ENCODE data around the gene TIMM10. TPM values are rescaled to one million over a fixed set of nuclear protein-coding genes. Genes with fewer than 3 reads are reported as not detected.
A peak's percentile ranks its signal among the peaks of the same experiment; 100 is the strongest.

TIMM10 gene
- total and polyA plus RNA-seq, 8 donors: 1.7 to 79.6 (median 48.9) TPM

GRCh38 chr11:57487021-57487778, 43.4 kb downstream of the TIMM10 start:
- no peak for DNase-seq
- WGBS, 5 donors: 92 to 93% (median 93%) methylated on average over 15 of the region's 15 CpGs
- TF ChIP-seq POLR2A (IDR thresholded peaks at IDR 0.05) (no peak), POLR2AphosphoS5 (IDR thresholded peaks at IDR 0.05) (no peak), CTCF (IDR thresholded peaks at IDR 0.05) (no peak), EP300 (IDR thresholded peaks at IDR 0.05) (no peak)
- intact Hi-C loops (cut with DNase I; ENCODE audit: low total_unique reads): loop anchor here (10.0 kb wide), 1 partner anchor 142 kb away; no protein-coding TSS in a partner anchor
- H3K4me1 ChIP-seq: peaks cover 11 to 26% (median 18%) of the 10 kb centered on the region in 4 donors
- no peaks in the 10 kb centered on the region for H3K9me3 ChIP-seq
- H3K27me3 ChIP-seq: peaks cover 0 to 19% (median 13%) of the 10 kb centered on the region in 3 donors
- H3K4me3 ChIP-seq: no peak overlapping the region
- peaks cover 35 to 86% (median 75%) of the 10 kb centered on the region in 4 donors for H3K36me3 ChIP-seq
- H3K27ac ChIP-seq: no peak overlapping the region

GRCh38 chr11:57485217-57485990, 45.1 kb downstream of the TIMM10 start:
- H3K27ac ChIP-seq: no peak overlapping the region
- H3K27me3 ChIP-seq: peaks cover 0 to 31% (median 13%) of the 10 kb centered on the region in 3 donors
- intact Hi-C loops (cut with DNase I; ENCODE audit: low total_unique reads): loop anchor here (10.0 kb wide), 1 partner anchor 141 kb away; no protein-coding TSS in a partner anchor
- H3K4me1 ChIP-seq: peaks cover 11 to 29% (median 17%) of the 10 kb centered on the region in 4 donors
- no peak overlapping the region for H3K4me3 ChIP-seq
- TF ChIP-seq CTCF (IDR thresholded peaks at IDR 0.05): no peak
- DNase-seq: no peak
- 85 to 93% (median 90%) methylated on average over 8 to 10 of the region's 10 CpGs for WGBS, 5 donors
- H3K9me3 ChIP-seq: no peaks in the 10 kb centered on the region
- peaks cover 35 to 70% (median 62%) of the 10 kb centered on the region in 4 donors for H3K36me3 ChIP-seq

- 54 to 67% (median 59%) methylated on average over 7 of the region's 7 CpGs for WGBS, 5 donors
- DNase-seq: no peak
- Histone ChIP-seq H3K4me3 (no peak overlapping the region), H3K27ac (no peak overlapping the region), H3K27me3 (peaks cover 0 to 37% (median 13%) of the 10 kb centered on the region in 3 donors), H3K4me1 (peaks cover 11 to 38% (median 25%) of the 10 kb centered on the region in 4 donors), H3K9me3 (no peaks in the 10 kb centered on the region), H3K36me3 (peaks cover 32 to 58% (median 50%) of the 10 kb centered on the region in 4 donors)
- intact Hi-C loops (cut with DNase I; ENCODE audit: low total_unique reads): loop anchor here (10.0 kb wide), 1 partner anchor 139 kb away; no protein-coding TSS in a partner anchor
- TF ChIP-seq EP300 (IDR thresholded peaks at IDR 0.05) (no peak), POLR2AphosphoS5 (IDR thresholded peaks at IDR 0.05) (no peak), CTCF (IDR thresholded peaks at IDR 0.05) (no peak), POLR2A (IDR thresholded peaks at IDR 0.05) (no peak)
These were observed 46.3 kb downstream of the TIMM10 start for GRCh38 chr11:57484141-57484710.

- Histone ChIP-seq H3K27ac (no peak overlapping the region), H3K4me1 (peaks cover 11 to 38% (median 26%) of the 10 kb centered on the region in 4 donors), H3K36me3 (peaks cover 25 to 51% (median 43%) of the 10 kb centered on the region in 4 donors), H3K9me3 (no peaks in the 10 kb centered on the region), H3K27me3 (peaks cover 0 to 37% (median 13%) of the 10 kb centered on the region in 3 donors), H3K4me3 (peak overlapping the region in 1 of 4 donors; percentile 8)
- intact Hi-C loops (cut with DNase I; ENCODE audit: low total_unique reads): loop anchor here (10.0 kb wide), 1 partner anchor 139 kb away; no protein-coding TSS in a partner anchor
- TF ChIP-seq POLR2A (IDR thresholded peaks at IDR 0.05): no peak
- no peak for TF ChIP-seq EP300 (IDR thresholded peaks at IDR 0.05)
- no peak for TF ChIP-seq CTCF (IDR thresholded peaks at IDR 0.05)
- no peak for TF ChIP-seq POLR2AphosphoS5 (IDR thresholded peaks at IDR 0.05)
- WGBS, 5 donors: 44 to 73% (median 53%) methylated on average over 3 of the region's 3 CpGs
- DNase-seq: no peak
These were observed 47.0 kb downstream of the TIMM10 start for GRCh38 chr11:57483562-57483918.

All from stomach (tissue), 9 donors.